ENCODE data around the gene SMIM12.

- TF ChIP-seq TAF1 (IDR thresholded peaks at IDR 0.05; ENCODE audit: low read depth, low read length) (no peak), POLR2A (IDR thresholded peaks at IDR 0.05; ENCODE audit: low read depth, low read length) (no peak), POLR2AphosphoS5 (IDR thresholded peaks at IDR 0.05; ENCODE audit: low read depth, low read length) (no peak)
Observed at GRCh38 chr1:34847094-34847493, 12.5 kb downstream of the SMIM12 start.

Data from GM12891 (cell line).